ENCODE data around the gene WDCP. TPM values are rescaled to one million over a fixed set of nuclear protein-coding genes. Genes with fewer than 3 reads are reported as not detected.

The WDCP gene
- total and polyA plus RNA-seq, 10 of the 15 experiments (the other 5 are each of a cell fraction or from before 2014, with no cell fraction given): 5.5 to 21.3 (median 13.2) TPM

GRCh38 chr2:24083567-24084385 is 36.6 kb upstream of the WDCP start (continued):
- TF ChIP-seq, protein P1, sequence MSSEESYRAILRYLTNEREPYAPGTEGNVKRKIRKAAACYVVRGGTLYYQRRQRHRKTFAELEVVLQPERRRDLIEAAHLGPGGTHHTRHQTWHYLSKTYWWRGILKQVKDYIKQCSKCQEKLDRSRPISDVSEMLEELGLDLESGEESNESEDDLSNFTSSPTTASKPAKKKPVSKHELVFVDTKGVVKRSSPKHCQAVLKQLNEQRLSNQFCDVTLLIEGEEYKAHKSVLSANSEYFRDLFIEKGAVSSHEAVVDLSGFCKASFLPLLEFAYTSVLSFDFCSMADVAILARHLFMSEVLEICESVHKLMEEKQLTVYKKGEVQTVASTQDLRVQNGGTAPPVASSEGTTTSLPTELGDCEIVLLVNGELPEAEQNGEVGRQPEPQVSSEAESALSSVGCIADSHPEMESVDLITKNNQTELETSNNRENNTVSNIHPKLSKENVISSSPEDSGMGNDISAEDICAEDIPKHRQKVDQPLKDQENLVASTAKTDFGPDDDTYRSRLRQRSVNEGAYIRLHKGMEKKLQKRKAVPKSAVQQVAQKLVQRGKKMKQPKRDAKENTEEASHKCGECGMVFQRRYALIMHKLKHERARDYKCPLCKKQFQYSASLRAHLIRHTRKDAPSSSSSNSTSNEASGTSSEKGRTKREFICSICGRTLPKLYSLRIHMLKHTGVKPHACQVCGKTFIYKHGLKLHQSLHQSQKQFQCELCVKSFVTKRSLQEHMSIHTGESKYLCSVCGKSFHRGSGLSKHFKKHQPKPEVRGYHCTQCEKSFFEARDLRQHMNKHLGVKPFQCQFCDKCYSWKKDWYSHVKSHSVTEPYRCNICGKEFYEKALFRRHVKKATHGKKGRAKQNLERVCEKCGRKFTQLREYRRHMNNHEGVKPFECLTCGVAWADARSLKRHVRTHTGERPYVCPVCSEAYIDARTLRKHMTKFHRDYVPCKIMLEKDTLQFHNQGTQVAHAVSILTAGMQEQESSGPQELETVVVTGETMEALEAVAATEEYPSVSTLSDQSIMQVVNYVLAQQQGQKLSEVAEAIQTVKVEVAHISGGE (CRISPR knock-in tag; IDR thresholded peaks at IDR 0.05): no peak
- TF ChIP-seq PAX8 (IDR thresholded peaks at IDR 0.05) (no peak), MEF2A (IDR thresholded peaks at IDR 0.05; ENCODE audit: insufficient read depth, low read depth, low read length) (0 out of 2 replicates have a peak, but pooled peaks have one; percentile 9), KLF5 (IDR thresholded peaks at IDR 0.05; ENCODE audit: partially characterized antibody) (no peak), NR2C1 (IDR thresholded peaks at IDR 0.05) (no peak), PAX5 (IDR thresholded peaks at IDR 0.05; ENCODE audit: borderline replicate concordance, low read depth, low read length) (0 out of 2 replicates have a peak, but pooled peaks have one; percentile 9), HDAC2 (IDR thresholded peaks at IDR 0.05) (no peak), EZH2 (IDR thresholded peaks at IDR 0.05; ENCODE audit: borderline replicate concordance, control insufficient read depth, low read depth, low read length) (no peak), EP300 (IDR thresholded peaks at IDR 0.05; ENCODE audit: borderline replicate concordance in 1 of 2, control insufficient read depth in 1 of 2, low read depth in 2 of 2, low read length in 2 of 2) (no peak), NRF1 (conservative IDR thresholded peaks at IDR 0.05; ENCODE audit: low read depth, low read length) (no peak), E4F1 (IDR thresholded peaks at IDR 0.05; ENCODE audit: borderline replicate concordance, partially characterized antibody) (no peak), IRF5 (IDR thresholded peaks at IDR 0.05; ENCODE audit: borderline replicate concordance) (no peak), BHLHE40 (IDR thresholded peaks at IDR 0.05; ENCODE audit: borderline replicate concordance in 1 of 2, low read depth in 2 of 2, low read length in 1 of 2) (peak in 1 of 2 experiments; percentile 34; a peak in 1 of 4 replicates), SRF (IDR thresholded peaks at IDR 0.05; ENCODE audit: low read depth in 2 of 2, low read length in 2 of 2) (no peak), CEBPB (IDR thresholded peaks at IDR 0.05; ENCODE audit: borderline replicate concordance in 1 of 2, low read depth in 2 of 2, low read length in 2 of 2) (no peak), MEF2B (IDR thresholded peaks at IDR 0.05; ENCODE audit: partially characterized antibody, poor library complexity, severe bottlenecking) (no peak), CHD1 (IDR thresholded peaks at IDR 0.05; ENCODE audit: low read depth, low read length) (no peak)
- TF ChIP-seq, protein P2, sequence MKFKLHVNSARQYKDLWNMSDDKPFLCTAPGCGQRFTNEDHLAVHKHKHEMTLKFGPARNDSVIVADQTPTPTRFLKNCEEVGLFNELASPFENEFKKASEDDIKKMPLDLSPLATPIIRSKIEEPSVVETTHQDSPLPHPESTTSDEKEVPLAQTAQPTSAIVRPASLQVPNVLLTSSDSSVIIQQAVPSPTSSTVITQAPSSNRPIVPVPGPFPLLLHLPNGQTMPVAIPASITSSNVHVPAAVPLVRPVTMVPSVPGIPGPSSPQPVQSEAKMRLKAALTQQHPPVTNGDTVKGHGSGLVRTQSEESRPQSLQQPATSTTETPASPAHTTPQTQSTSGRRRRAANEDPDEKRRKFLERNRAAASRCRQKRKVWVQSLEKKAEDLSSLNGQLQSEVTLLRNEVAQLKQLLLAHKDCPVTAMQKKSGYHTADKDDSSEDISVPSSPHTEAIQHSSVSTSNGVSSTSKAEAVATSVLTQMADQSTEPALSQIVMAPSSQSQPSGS (IDR thresholded peaks at IDR 0.05; ENCODE audit: low read length): no peak

Measured in GM12878 (cell line).